Measurements from ENCODE around the gene IL6. TPM values are rescaled to one million over a fixed set of nuclear protein-coding genes. Genes with fewer than 3 reads are reported as not detected.

The IL6 gene
- polyA plus RNA-seq, 2 of the 4 experiments (the other 2 are of a cell fraction): 1.3 to 2.9 TPM

DNA sequence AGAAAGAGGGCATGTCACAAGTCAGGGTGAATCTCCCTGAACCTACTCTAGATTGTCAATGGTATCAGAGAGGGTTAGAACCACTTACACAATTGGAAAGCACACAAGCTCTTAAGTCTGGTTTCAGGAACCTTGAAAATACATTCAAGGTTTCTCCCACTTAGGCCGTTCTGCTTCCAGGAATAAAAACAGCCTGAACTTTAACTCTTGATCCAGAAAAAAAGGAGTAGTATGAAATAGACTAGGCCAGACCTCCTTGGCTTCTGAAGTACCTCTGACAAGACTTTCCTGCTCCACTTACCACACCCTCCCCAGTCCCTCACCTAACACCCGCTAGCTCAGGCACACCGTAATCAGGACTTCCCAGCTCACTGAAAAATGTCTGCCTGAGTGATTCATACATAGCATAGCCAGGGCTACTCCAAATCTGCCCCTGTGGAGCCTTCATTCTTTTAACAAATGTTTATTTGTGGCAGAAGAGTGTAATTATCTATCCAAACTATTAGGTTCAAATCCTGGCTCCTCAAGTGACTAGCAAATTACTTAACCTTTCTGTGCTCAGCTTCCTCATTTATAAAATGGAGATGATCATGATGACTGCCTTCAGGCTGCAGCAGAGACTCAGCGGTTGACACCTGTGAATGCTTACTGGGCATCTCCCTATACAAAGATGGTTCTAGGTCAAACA, 30.3 kb upstream of the IL6 start:
- no peak for FAIRE-seq
- TF ChIP-seq RFX5 (IDR thresholded peaks at IDR 0.05) (no peak), KDM5A (IDR thresholded peaks at IDR 0.05) (no peak), JUNB (IDR thresholded peaks at IDR 0.05) (no peak), FOXS1 (CRISPR knock-in tag; IDR thresholded peaks at IDR 0.05) (no peak), RARB (CRISPR knock-in tag; IDR thresholded peaks at IDR 0.05) (no peak), POLR2A (IDR thresholded peaks at IDR 0.05; ENCODE audit: low read length) (no peak), EHF (CRISPR knock-in tag; IDR thresholded peaks at IDR 0.05) (no peak)
- Histone ChIP-seq H3K27ac (no peak overlapping the region), H3K4me3 (no peak overlapping the region), H3K4me2 (no peak overlapping the region), H3K4me1 (no peaks in the 10 kb centered on the region), H3K9me3 (no peaks in the 10 kb centered on the region)
- DNase-seq (ENCODE audit: low read depth in 1 of 2, low spot score in 1 of 2): no peak
- WGBS (ENCODE audit: missing lambda C conversion rate): 89% methylated on average over 4 of the region's 4 CpGs
- ATAC-seq: no peak
- ChIA-PET POLR2A (no interaction called here), CTCF (interaction anchor here (0.7 to 1.8 kb wide), 5 partner anchors 29 to 36 kb away, joined by 3 to 7 read pairs (median 4); partner anchors contain the start of gene IL6)

DNA sequence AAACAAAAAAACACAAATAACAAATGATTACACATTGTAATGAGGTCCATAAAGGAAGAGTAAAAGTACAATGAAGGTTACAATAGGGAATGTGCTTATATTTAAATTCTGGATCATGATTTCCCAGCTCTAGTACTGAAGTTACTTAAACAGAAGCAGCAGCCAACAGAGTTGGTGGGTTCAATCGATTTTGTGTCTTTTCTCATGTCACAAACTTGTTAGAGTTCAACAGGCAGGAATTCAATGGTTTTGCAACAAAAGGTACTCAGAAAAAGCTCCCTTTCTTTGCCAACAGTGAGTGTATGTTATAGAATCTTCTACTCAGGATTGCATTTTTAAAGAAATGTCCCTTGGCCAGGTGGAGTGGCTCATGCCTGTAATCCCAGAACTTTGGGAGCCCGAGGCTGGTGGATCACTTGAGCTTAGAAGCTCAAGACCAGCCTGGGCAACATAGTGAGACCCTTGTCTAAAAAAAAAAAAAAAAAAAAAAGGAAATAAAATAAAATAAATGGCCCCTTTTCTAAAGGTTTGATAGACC, 29.6 kb upstream of the IL6 start:
- no peaks in the 10 kb centered on the region for H3K4me1 ChIP-seq
- H3K4me3 ChIP-seq: no peak overlapping the region
- 4% methylated on average over 2 of the region's 2 CpGs for WGBS (ENCODE audit: missing lambda C conversion rate)
- no peaks in the 10 kb centered on the region for H3K9me3 ChIP-seq
- ChIA-PET CTCF (interaction anchor here (0.7 to 1.5 kb wide), 4 partner anchors 28 to 614 kb away, joined by 3 to 5 read pairs (median 3); partner anchors contain the start of gene IL6), POLR2A (no interaction called here)
- no peak overlapping the region for H3K4me2 ChIP-seq
- no peak for DNase-seq (ENCODE audit: low read depth in 1 of 2, low spot score in 1 of 2)
- TF ChIP-seq JUNB (IDR thresholded peaks at IDR 0.05) (no peak), PHF8 (IDR thresholded peaks at IDR 0.05; ENCODE audit: borderline replicate concordance, low read depth) (no peak), EHMT2 (IDR thresholded peaks at IDR 0.05; ENCODE audit: low read depth) (no peak), GATA3 (IDR thresholded peaks at IDR 0.05; ENCODE audit: borderline replicate concordance) (no peak), POLR2AphosphoS2 (conservative IDR thresholded peaks at IDR 0.05; ENCODE audit: low read length) (no peak), CEBPB (IDR thresholded peaks at IDR 0.05) (no peak), HOXB5 (CRISPR knock-in tag; IDR thresholded peaks at IDR 0.05) (no peak), HDAC2 (IDR thresholded peaks at IDR 0.05) (no peak), BHLHE40 (IDR thresholded peaks at IDR 0.05; ENCODE audit: low read depth, low read length) (no peak), RNF2 (IDR thresholded peaks at IDR 0.05; ENCODE audit: borderline replicate concordance, low read depth) (no peak), SMC3 (IDR thresholded peaks at IDR 0.05) (no peak), JUN (IDR thresholded peaks at IDR 0.05) (no peak), KDM1A (IDR thresholded peaks at IDR 0.05; ENCODE audit: low read depth) (no peak), RAD21 (conservative IDR thresholded peaks at IDR 0.05 in 1 of 2, IDR thresholded peaks at IDR 0.05 in 1 of 2) (no peak)
- TF ChIP-seq, protein P1, sequence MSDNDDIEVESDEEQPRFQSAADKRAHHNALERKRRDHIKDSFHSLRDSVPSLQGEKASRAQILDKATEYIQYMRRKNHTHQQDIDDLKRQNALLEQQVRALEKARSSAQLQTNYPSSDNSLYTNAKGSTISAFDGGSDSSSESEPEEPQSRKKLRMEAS (IDR thresholded peaks at IDR 0.05): no peak
- TF ChIP-seq, protein P2, sequence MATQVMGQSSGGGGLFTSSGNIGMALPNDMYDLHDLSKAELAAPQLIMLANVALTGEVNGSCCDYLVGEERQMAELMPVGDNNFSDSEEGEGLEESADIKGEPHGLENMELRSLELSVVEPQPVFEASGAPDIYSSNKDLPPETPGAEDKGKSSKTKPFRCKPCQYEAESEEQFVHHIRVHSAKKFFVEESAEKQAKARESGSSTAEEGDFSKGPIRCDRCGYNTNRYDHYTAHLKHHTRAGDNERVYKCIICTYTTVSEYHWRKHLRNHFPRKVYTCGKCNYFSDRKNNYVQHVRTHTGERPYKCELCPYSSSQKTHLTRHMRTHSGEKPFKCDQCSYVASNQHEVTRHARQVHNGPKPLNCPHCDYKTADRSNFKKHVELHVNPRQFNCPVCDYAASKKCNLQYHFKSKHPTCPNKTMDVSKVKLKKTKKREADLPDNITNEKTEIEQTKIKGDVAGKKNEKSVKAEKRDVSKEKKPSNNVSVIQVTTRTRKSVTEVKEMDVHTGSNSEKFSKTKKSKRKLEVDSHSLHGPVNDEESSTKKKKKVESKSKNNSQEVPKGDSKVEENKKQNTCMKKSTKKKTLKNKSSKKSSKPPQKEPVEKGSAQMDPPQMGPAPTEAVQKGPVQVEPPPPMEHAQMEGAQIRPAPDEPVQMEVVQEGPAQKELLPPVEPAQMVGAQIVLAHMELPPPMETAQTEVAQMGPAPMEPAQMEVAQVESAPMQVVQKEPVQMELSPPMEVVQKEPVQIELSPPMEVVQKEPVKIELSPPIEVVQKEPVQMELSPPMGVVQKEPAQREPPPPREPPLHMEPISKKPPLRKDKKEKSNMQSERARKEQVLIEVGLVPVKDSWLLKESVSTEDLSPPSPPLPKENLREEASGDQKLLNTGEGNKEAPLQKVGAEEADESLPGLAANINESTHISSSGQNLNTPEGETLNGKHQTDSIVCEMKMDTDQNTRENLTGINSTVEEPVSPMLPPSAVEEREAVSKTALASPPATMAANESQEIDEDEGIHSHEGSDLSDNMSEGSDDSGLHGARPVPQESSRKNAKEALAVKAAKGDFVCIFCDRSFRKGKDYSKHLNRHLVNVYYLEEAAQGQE (IDR thresholded peaks at IDR 0.05): no peak
- TF ChIP-seq, protein P3, sequence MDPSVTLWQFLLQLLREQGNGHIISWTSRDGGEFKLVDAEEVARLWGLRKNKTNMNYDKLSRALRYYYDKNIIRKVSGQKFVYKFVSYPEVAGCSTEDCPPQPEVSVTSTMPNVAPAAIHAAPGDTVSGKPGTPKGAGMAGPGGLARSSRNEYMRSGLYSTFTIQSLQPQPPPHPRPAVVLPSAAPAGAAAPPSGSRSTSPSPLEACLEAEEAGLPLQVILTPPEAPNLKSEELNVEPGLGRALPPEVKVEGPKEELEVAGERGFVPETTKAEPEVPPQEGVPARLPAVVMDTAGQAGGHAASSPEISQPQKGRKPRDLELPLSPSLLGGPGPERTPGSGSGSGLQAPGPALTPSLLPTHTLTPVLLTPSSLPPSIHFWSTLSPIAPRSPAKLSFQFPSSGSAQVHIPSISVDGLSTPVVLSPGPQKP (IDR thresholded peaks at IDR 0.05; ENCODE audit: low read depth, low read length): no peak
- TF ChIP-seq, protein P4, sequence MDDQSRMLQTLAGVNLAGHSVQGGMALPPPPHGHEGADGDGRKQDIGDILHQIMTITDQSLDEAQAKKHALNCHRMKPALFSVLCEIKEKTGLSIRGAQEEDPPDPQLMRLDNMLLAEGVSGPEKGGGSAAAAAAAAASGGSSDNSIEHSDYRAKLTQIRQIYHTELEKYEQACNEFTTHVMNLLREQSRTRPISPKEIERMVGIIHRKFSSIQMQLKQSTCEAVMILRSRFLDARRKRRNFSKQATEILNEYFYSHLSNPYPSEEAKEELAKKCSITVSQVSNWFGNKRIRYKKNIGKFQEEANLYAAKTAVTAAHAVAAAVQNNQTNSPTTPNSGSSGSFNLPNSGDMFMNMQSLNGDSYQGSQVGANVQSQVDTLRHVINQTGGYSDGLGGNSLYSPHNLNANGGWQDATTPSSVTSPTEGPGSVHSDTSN (IDR thresholded peaks at IDR 0.05): no peak
- H3K27ac ChIP-seq: no peak overlapping the region
- ATAC-seq: no peak
- FAIRE-seq: no peak

All from A549 (cell line).